ENCODE results near the gene WASF3.
"Not testable (repeated sequence)": the region's sequence is repeated elsewhere in the genome, so short reads cannot be mapped to it uniquely, and the experiment has no call there.

WASF3 gene

DNA sequence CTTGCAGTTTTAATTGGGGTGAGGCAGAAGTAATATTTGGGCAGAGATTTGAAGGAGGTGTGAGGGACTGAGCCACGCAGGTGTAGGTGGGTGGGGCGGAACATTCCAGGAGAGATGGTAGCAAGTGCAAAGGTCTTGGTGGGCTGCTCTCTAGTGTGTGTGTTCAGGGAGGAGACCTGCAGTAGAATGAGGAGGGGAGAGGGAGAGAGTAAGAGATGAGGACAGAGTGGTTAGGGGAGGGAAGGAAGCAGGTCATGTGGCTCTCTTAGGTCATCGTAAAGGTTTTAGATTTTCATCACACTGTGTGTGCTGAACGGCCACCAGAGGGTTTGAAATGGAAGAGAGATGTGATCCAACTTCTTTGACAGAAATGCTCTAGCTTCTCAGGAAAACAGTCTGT is 33.5 kb downstream of the WASF3 start:
- DNase-seq, result no peak

DNA sequence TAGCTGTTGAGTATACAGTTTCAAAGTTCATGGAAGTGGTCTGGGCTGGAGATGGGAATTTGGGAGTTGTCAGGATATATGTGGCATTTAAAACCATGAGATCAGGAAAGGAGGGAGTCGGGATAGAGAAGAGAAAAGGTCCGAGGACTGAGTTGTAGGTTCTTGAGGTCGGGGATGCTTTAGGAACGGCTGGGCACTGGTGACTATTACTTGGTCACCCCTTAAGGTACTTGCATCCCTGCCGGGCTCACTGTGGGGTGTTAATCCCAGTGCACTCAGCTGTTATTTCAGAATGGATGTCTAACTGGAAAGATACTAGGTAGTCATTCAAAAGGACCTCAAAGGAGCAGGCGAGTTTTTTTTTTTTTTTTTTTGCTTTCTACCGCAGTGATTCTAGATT is 34.2 kb downstream of the WASF3 start:
- DNase-seq, result no peak

DNA sequence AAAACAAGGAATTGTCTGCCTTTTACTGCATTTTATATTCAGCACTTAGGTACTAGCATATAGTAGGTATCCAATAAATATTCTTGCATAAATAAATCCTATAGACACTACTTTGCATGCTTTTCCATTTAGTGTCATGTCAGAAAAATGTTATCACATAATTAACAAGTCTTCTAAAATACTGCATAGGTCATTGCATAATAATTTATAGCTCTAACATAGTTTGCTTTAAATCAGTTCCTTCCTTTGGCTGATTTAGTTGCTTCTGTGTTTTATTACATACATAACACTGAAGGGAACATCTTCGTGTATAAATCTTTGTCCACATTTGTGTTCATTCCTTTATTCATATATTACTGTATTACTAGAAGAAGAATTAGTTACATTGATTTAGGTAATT is 36.2 kb downstream of the WASF3 start:
- DNase-seq, result no peak

- no peak for DNase-seq
These were observed 36.9 kb downstream of the WASF3 start for GRCh38 chr13:26594363-26594762.

GRCh38 chr13:26596458-26596857 is 39.0 kb downstream of the WASF3 start:
- DNase-seq, result no peak

DNA sequence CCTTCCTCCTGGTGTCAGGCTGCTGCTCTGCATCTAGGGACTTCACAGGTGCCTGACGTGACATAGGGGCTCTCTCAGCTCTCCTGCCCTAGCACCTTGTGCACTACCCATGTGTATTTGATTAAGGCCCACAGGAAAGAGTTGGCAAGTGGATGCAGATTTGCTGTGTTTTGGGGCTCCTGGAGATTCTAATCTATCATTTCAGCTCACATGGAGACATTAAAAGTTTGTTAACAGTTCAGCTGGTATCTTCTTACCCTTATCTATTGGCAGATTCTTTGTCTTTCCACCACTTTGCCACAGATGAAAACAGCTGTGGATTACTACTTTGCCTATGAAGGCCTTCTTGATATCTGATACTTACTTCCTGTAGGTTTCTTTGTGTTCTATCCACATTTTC is 41.9 kb downstream of the WASF3 start:
- no peak for DNase-seq

DNA sequence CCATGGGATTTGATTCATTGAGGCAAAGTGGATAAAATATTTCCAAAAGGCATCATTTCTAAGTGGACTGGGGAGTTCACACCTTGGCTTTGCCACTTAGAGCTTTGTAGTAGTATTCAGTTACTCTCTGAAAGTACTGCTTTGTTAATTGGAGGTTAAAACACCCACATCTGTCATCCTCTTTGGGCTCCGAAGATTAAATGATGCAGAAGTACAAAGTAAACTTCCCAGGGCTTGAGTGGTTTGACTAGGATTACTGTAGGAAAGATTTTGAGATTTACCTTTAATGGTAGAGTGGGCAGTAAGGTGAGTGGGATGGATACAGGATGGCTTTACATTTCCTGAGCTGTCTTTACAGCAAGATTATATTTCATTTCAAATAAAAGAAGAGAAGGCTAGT is 42.4 kb downstream of the WASF3 start:
- no peak for DNase-seq

GRCh38 chr13:26600343-26600742 is 42.9 kb downstream of the WASF3 start:
- DNase-seq, result no peak

DNA sequence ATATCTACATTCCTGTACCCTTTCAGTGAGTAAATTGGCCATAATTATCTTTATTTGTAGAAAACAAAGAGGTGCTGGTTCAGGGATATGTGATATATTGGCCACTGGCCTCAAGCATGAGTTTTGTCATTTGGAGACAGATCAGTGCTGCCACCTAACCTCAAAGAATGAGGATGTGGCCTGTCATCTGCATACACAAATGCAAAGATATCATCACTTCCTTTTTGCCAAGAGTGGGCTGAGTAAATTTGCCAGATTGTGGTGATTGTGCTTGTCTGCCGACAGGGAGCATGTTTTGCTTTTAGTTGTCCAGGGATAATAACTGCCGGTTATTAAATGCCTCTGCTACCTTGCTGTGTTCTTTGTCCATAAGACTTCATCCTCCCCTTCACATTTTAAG is 44.2 kb downstream of the WASF3 start:
- no peak for DNase-seq

- no peak for DNase-seq
These were observed 45.3 kb downstream of the WASF3 start for GRCh38 chr13:26602783-26603182.

DNA sequence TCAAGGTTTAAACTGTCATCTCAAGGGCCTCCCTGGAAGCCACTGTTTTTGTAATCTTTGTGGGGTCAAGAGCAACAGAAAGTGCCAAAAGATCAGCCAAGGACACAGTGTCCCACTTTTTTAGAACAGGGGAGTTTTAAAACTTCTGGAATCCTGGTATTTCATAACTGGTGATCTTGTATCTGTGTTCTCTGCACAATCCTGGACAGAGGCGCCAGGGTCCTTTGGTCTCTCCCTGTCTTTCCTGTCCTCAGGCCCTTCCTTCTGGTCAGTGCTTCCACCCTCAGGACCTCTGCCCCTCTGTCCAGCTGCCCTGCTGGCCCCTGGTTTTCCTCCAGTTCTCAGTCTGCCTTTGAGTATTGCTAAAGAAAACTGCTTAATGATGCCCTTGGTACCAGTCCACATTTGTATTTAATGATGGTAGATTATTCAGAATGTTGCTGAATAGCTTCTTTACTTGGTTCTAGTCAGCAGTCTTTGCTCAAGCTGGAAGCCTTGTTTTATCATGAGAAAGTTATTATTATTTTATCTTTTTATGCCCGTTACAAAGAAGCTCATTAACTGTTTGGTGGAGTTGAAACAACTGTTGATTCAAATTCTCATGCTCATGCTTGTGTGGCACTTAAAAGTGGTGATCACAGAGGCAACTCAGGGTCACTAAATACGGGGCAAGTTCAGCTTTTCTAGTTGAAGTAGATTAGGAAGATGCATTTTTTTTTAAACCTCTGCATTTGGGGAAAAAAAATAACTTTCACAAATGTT is 47.5 kb downstream of the WASF3 start:
- no peak for DNase-seq

DNA sequence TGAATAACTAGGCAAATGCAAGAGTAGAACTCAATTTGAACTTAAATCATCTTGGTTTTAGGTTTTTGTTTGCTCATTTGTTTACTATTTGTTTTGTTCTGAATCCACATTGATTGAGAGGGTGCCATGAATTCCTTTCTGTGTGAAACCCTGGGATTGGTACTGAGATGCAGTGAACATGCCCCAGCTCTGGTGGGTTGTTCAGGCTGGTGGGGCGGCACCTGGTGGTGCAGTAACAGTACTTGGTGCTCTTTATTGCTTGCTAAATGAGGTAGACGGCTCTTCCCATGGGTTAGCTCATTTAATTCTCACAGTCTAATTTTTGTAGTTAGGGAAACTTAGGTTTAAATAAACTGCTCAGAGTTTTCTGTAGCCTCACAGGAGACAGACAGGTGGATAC is 48.4 kb downstream of the WASF3 start:
- DNase-seq, result no peak

GRCh38 chr13:26606631-26607030 is 49.1 kb downstream of the WASF3 start:
- DNase-seq, result no peak

GRCh38 chr13:26614721-26615120 is 57.2 kb downstream of the WASF3 start:
- DNase-seq, result no peak

- no peak for DNase-seq
These were observed 58.6 kb downstream of the WASF3 start for GRCh38 chr13:26616126-26616525.

- DNase-seq, result no peak
These were observed 61.2 kb downstream of the WASF3 start for GRCh38 chr13:26618726-26619125.

GRCh38 chr13:26619358-26619757 is 61.9 kb downstream of the WASF3 start:
- DNase-seq, result no peak

DNA sequence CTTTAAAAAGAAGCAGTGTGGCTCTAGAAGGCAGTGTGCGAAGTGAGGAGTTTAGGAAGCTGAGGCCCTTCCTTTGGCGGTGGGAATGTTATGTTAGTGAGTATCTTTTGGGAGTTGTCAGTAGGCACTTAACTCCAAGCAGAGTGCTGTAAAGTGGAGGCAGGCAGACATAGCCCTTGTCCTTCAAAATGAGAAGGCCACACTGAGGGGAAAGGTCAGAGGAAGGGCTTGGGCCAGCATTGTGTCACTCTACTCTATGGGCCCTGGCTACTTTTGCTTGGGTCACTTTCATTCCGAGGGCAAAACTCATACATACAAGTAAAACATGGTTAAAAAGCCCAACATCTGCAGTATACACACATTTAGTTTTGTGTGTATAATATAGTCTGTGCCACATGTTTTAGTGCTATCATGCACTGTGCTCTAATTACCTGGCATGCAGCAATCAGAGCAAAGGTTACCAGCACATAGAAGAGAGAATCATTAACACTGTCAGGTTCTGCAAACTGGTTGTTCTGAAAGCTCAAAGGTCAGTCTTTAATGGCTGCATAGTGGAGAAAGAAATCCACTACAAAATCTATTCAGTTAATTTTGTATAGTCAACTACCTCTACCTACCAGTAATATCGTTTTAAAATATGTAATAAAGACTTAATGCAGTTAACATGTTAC is 64.4 kb downstream of the WASF3 start:
- no peak for DNase-seq

- no peak for DNase-seq
These were observed 65.6 kb downstream of the WASF3 start for GRCh38 chr13:26623125-26623524.

GRCh38 chr13:26624572-26624971 is 67.1 kb downstream of the WASF3 start:
- no peak for DNase-seq

GRCh38 chr13:26626271-26626670 is 68.8 kb downstream of the WASF3 start:
- DNase-seq, result no peak

DNA sequence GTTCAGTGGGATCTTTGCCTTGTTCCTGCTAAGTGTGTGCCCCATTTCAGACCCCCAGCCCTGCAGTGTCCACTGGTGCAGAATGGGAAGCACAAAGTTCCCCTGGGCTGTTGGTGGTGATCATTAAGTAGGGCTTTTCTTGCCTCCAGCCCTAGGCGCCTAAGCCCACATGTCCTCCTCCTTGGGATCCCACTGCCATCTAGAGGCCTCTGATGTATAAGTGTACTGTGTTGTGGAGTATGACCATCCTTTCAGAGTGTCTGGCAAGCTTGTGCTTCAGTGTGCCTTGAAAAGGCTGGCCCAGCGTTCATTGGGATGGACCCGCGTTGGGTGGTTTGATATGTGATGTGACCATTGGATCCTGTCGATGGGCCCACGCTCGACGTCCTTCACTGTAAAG is 71.2 kb downstream of the WASF3 start:
- DNase-seq, result no peak

GRCh38 chr13:26629260-26629825 is 71.9 kb downstream of the WASF3 start:
- no peak for DNase-seq

DNA sequence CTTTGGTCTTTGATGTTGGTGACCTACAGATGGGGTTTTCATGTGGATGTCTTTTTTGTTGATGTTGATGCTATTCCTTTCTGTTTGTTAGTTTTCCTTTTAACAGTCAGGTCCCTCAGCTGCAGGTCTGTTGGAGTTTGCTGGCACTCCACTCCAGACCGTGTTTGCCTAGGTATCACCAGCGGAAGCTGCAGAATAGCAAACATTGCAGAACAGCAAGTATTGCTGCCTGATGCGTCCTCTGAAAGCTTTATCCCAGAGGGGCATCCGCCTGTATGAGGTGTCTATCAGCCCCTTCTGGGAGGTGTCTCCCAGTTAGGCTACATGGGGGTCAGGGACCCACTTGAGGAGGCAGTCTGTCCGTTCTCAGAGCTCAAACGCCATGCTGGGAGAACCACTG is 78.2 kb downstream of the WASF3 start:
- not testable (repeated sequence) for DNase-seq

Measured in CD4-positive, alpha-beta T cell treated with Interleukin-4 for 1 hour (primary cell).